ENCODE measurements around the gene UGT1A3.

GRCh38 chr2:233754872-233755611 is 26.2 kb downstream of the UGT1A3 start:
- TF ChIP-seq, protein P1, sequence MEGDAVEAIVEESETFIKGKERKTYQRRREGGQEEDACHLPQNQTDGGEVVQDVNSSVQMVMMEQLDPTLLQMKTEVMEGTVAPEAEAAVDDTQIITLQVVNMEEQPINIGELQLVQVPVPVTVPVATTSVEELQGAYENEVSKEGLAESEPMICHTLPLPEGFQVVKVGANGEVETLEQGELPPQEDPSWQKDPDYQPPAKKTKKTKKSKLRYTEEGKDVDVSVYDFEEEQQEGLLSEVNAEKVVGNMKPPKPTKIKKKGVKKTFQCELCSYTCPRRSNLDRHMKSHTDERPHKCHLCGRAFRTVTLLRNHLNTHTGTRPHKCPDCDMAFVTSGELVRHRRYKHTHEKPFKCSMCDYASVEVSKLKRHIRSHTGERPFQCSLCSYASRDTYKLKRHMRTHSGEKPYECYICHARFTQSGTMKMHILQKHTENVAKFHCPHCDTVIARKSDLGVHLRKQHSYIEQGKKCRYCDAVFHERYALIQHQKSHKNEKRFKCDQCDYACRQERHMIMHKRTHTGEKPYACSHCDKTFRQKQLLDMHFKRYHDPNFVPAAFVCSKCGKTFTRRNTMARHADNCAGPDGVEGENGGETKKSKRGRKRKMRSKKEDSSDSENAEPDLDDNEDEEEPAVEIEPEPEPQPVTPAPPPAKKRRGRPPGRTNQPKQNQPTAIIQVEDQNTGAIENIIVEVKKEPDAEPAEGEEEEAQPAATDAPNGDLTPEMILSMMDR (IDR thresholded peaks at IDR 0.05) = no peak
- no peak for TF ChIP-seq POLR2A (IDR thresholded peaks at IDR 0.05)
